Vagina (tissue), 2 donors: Measurements from ENCODE around the gene ZNHIT2.

Source experiments
- CTCF ChIP-seq, 3 experiments: fragments of 450-650 bp in 2 of 3; fragments of 200-600 bp in 1 of 3; sonication (generic) in 1 of 3; IDR thresholded peaks; one replicate each; pipeline ENCODE4 v1.5.1; 2017 to 2019; ENCODE audit warnings: antibody characterized with exemption in 3 of 3, mild to moderate bottlenecking in 2 of 3, moderate library complexity in 2 of 3
- POLR2A ChIP-seq, 2 donors: fragments of 450-650 bp; IDR thresholded peaks; one replicate each; pipeline ENCODE4 v1.6.1; 2017; ENCODE audit warnings: antibody characterized with exemption in 2 of 2, mild to moderate bottlenecking in 2 of 2, moderate library complexity in 2 of 2
- POLR2AphosphoS5 ChIP-seq, 2 donors: sonication (generic); formaldehyde crosslinking; IDR thresholded peaks; one replicate each; pipeline ENCODE4 v1.9.0; 2017; ENCODE audit warnings: antibody characterized with exemption in 2 of 2, mild to moderate bottlenecking in 2 of 2, low read depth in 1 of 2; ENCODE audit not compliant: insufficient read depth in 1 of 2

- no peak for TF ChIP-seq POLR2A (IDR thresholded peaks at IDR 0.05)
- TF ChIP-seq CTCF (IDR thresholded peaks at IDR 0.05): no peak
- TF ChIP-seq POLR2AphosphoS5 (IDR thresholded peaks at IDR 0.05; ENCODE audit: insufficient read depth in 1 of 2, low read depth in 1 of 2): no peak
These were observed 3.7 kb downstream of the ZNHIT2 start for GRCh38 chr11:65113839-65114238.
